Measurements from ENCODE around the gene RAD51B.
A peak's percentile ranks its signal among the peaks of the same experiment; 100 is the strongest.
"Not testable (repeated sequence)": the region's sequence is repeated elsewhere in the genome, so short reads cannot be mapped to it uniquely, and the experiment has no call there.

RAD51B gene

GRCh38 chr14:68173227-68173972 is 353.8 kb downstream of the RAD51B start:
- peaks cover 29 to 58% of the 10 kb centered on the region in 2 donors for H3K4me1 ChIP-seq (ENCODE audit: control insufficient read depth in 1 of 2, insufficient read depth in 2 of 2, low read length in 2 of 2)
- H3K27ac ChIP-seq (ENCODE audit: low read depth, low read length) = peak overlapping the region; percentile 30
- H3K27me3 ChIP-seq (ENCODE audit: control insufficient read depth in 1 of 2, insufficient read depth in 2 of 2, low read length in 2 of 2) = no peaks in the 10 kb centered on the region
- H3K9ac ChIP-seq (ENCODE audit: low read depth in 1 of 2, low read length in 2 of 2) = no peak overlapping the region
- H3K4me3 ChIP-seq (ENCODE audit: low read depth in 1 of 2, low read length in 2 of 2) = peak overlapping the region in 1 of 2 donors; percentile 32
- no peaks in the 10 kb centered on the region for H3K36me3 ChIP-seq (ENCODE audit: control insufficient read depth in 1 of 2, insufficient read depth in 2 of 2, low read length in 2 of 2)
- H3K9me3 ChIP-seq (ENCODE audit: control insufficient read depth in 1 of 2, low read length in 2 of 2) = no peaks in the 10 kb centered on the region

- peak overlapping the region; percentile 39 for H3K27ac ChIP-seq (ENCODE audit: low read depth, low read length)
- no peaks in the 10 kb centered on the region for H3K36me3 ChIP-seq (ENCODE audit: control insufficient read depth in 1 of 2, insufficient read depth in 2 of 2, low read length in 2 of 2)
- H3K9ac ChIP-seq (ENCODE audit: low read depth in 1 of 2, low read length in 2 of 2) = no peak overlapping the region
- no peaks in the 10 kb centered on the region for H3K9me3 ChIP-seq (ENCODE audit: control insufficient read depth in 1 of 2, low read length in 2 of 2)
- H3K4me3 ChIP-seq (ENCODE audit: low read depth in 1 of 2, low read length in 2 of 2) = no peak overlapping the region
- peaks cover 26 to 62% of the 10 kb centered on the region in 2 donors for H3K4me1 ChIP-seq (ENCODE audit: control insufficient read depth in 1 of 2, insufficient read depth in 2 of 2, low read length in 2 of 2)
- H3K27me3 ChIP-seq (ENCODE audit: control insufficient read depth in 1 of 2, insufficient read depth in 2 of 2, low read length in 2 of 2) = no peaks in the 10 kb centered on the region
Observed at GRCh38 chr14:68174446-68174845, 354.9 kb downstream of the RAD51B start.

GRCh38 chr14:68176687-68177086 is 357.1 kb downstream of the RAD51B start:
- no peak overlapping the region for H3K9ac ChIP-seq (ENCODE audit: low read depth in 1 of 2, low read length in 2 of 2)

GRCh38 chr14:68177728-68178127 is 358.1 kb downstream of the RAD51B start:
- H3K27me3 ChIP-seq (ENCODE audit: control insufficient read depth in 1 of 2, insufficient read depth in 2 of 2, low read length in 2 of 2) = no peaks in the 10 kb centered on the region
- no peaks in the 10 kb centered on the region for H3K9me3 ChIP-seq (ENCODE audit: control insufficient read depth in 1 of 2, low read length in 2 of 2)
- no peaks in the 10 kb centered on the region for H3K36me3 ChIP-seq (ENCODE audit: control insufficient read depth in 1 of 2, insufficient read depth in 2 of 2, low read length in 2 of 2)
- no peak overlapping the region for H3K4me3 ChIP-seq (ENCODE audit: low read depth in 1 of 2, low read length in 2 of 2)
- no peak overlapping the region for H3K27ac ChIP-seq (ENCODE audit: low read depth, low read length)
- H3K9ac ChIP-seq (ENCODE audit: low read depth in 1 of 2, low read length in 2 of 2) = no peak overlapping the region
- H3K4me1 ChIP-seq (ENCODE audit: control insufficient read depth in 1 of 2, insufficient read depth in 2 of 2, low read length in 2 of 2) = peaks cover 34 to 65% of the 10 kb centered on the region in 2 donors

More at GRCh38 chr14:68176687-68177086, 357.1 kb downstream of the RAD51B start:
- H3K9me3 ChIP-seq (ENCODE audit: control insufficient read depth in 1 of 2, low read length in 2 of 2) = no peaks in the 10 kb centered on the region
- peaks cover 29 to 65% of the 10 kb centered on the region in 2 donors for H3K4me1 ChIP-seq (ENCODE audit: control insufficient read depth in 1 of 2, insufficient read depth in 2 of 2, low read length in 2 of 2)
- no peaks in the 10 kb centered on the region for H3K27me3 ChIP-seq (ENCODE audit: control insufficient read depth in 1 of 2, insufficient read depth in 2 of 2, low read length in 2 of 2)
- no peak overlapping the region for H3K4me3 ChIP-seq (ENCODE audit: low read depth in 1 of 2, low read length in 2 of 2)
- no peaks in the 10 kb centered on the region for H3K36me3 ChIP-seq (ENCODE audit: control insufficient read depth in 1 of 2, insufficient read depth in 2 of 2, low read length in 2 of 2)
- no peak overlapping the region for H3K27ac ChIP-seq (ENCODE audit: low read depth, low read length)

- no peaks in the 10 kb centered on the region for H3K27me3 ChIP-seq (ENCODE audit: control insufficient read depth in 1 of 2, insufficient read depth in 2 of 2, low read length in 2 of 2)
- no peaks in the 10 kb centered on the region for H3K9me3 ChIP-seq (ENCODE audit: control insufficient read depth in 1 of 2, low read length in 2 of 2)
- no peaks in the 10 kb centered on the region for H3K36me3 ChIP-seq (ENCODE audit: control insufficient read depth in 1 of 2, insufficient read depth in 2 of 2, low read length in 2 of 2)
- peaks cover 31 to 60% of the 10 kb centered on the region in 2 donors for H3K4me1 ChIP-seq (ENCODE audit: control insufficient read depth in 1 of 2, insufficient read depth in 2 of 2, low read length in 2 of 2)
- H3K4me3 ChIP-seq (ENCODE audit: low read depth in 1 of 2, low read length in 2 of 2) = no peak overlapping the region
- H3K9ac ChIP-seq (ENCODE audit: low read depth in 1 of 2, low read length in 2 of 2) = no peak overlapping the region
- no peak overlapping the region for H3K27ac ChIP-seq (ENCODE audit: low read depth, low read length)
Observed at GRCh38 chr14:68178282-68178681, 358.7 kb downstream of the RAD51B start.

GRCh38 chr14:68181519-68182326 is 362.1 kb downstream of the RAD51B start:
- H3K27ac ChIP-seq (ENCODE audit: low read depth, low read length) = no peak overlapping the region
- H3K9me3 ChIP-seq (ENCODE audit: control insufficient read depth in 1 of 2, low read length in 2 of 2) = no peaks in the 10 kb centered on the region
- no peak overlapping the region for H3K9ac ChIP-seq (ENCODE audit: low read depth in 1 of 2, low read length in 2 of 2)

GRCh38 chr14:68182492-68182891 is 362.9 kb downstream of the RAD51B start:
- Histone ChIP-seq H3K4me1 (ENCODE audit: control insufficient read depth in 1 of 2, insufficient read depth in 2 of 2, low read length in 2 of 2) (peaks cover 24 to 43% of the 10 kb centered on the region in 2 donors), H3K27ac (ENCODE audit: low read depth, low read length) (no peak overlapping the region), H3K9ac (ENCODE audit: low read depth in 1 of 2, low read length in 2 of 2) (no peak overlapping the region), H3K27me3 (ENCODE audit: control insufficient read depth in 1 of 2, insufficient read depth in 2 of 2, low read length in 2 of 2) (no peaks in the 10 kb centered on the region), H3K36me3 (ENCODE audit: control insufficient read depth in 1 of 2, insufficient read depth in 2 of 2, low read length in 2 of 2) (no peaks in the 10 kb centered on the region), H3K4me3 (ENCODE audit: low read depth in 1 of 2, low read length in 2 of 2) (no peak overlapping the region), H3K9me3 (ENCODE audit: control insufficient read depth in 1 of 2, low read length in 2 of 2) (no peaks in the 10 kb centered on the region)

More at GRCh38 chr14:68181519-68182326, 362.1 kb downstream of the RAD51B start:
- Histone ChIP-seq H3K36me3 (ENCODE audit: control insufficient read depth in 1 of 2, insufficient read depth in 2 of 2, low read length in 2 of 2) (no peaks in the 10 kb centered on the region), H3K4me3 (ENCODE audit: low read depth in 1 of 2, low read length in 2 of 2) (no peak overlapping the region), H3K4me1 (ENCODE audit: control insufficient read depth in 1 of 2, insufficient read depth in 2 of 2, low read length in 2 of 2) (peaks cover 24 to 43% of the 10 kb centered on the region in 2 donors), H3K27me3 (ENCODE audit: control insufficient read depth in 1 of 2, insufficient read depth in 2 of 2, low read length in 2 of 2) (no peaks in the 10 kb centered on the region)

GRCh38 chr14:68186500-68187276 is 367.1 kb downstream of the RAD51B start:
- not testable (repeated sequence) for H3K27ac ChIP-seq (ENCODE audit: low read depth, low read length); H3K36me3 ChIP-seq (ENCODE audit: control insufficient read depth in 1 of 2, insufficient read depth in 2 of 2, low read length in 2 of 2); H3K9me3 ChIP-seq (ENCODE audit: control insufficient read depth in 1 of 2, low read length in 2 of 2); H3K4me3 ChIP-seq (ENCODE audit: low read depth in 1 of 2, low read length in 2 of 2); H3K9ac ChIP-seq (ENCODE audit: low read depth in 1 of 2, low read length in 2 of 2); H3K27me3 ChIP-seq (ENCODE audit: control insufficient read depth in 1 of 2, insufficient read depth in 2 of 2, low read length in 2 of 2)
- peaks cover 10 to 23% of the 10 kb centered on the region in 2 donors for H3K4me1 ChIP-seq (ENCODE audit: control insufficient read depth in 1 of 2, insufficient read depth in 2 of 2, low read length in 2 of 2)

- Histone ChIP-seq H3K27me3 (ENCODE audit: control insufficient read depth in 1 of 2, insufficient read depth in 2 of 2, low read length in 2 of 2) (no peaks in the 10 kb centered on the region), H3K27ac (ENCODE audit: low read depth, low read length) (no peak overlapping the region), H3K9ac (ENCODE audit: low read depth in 1 of 2, low read length in 2 of 2) (no peak overlapping the region), H3K9me3 (ENCODE audit: control insufficient read depth in 1 of 2, low read length in 2 of 2) (no peaks in the 10 kb centered on the region), H3K4me3 (ENCODE audit: low read depth in 1 of 2, low read length in 2 of 2) (no peak overlapping the region), H3K4me1 (ENCODE audit: control insufficient read depth in 1 of 2, insufficient read depth in 2 of 2, low read length in 2 of 2) (peaks cover 5 to 20% of the 10 kb centered on the region in 2 donors), H3K36me3 (ENCODE audit: control insufficient read depth in 1 of 2, insufficient read depth in 2 of 2, low read length in 2 of 2) (no peaks in the 10 kb centered on the region)
Observed at GRCh38 chr14:68188174-68188573, 368.6 kb downstream of the RAD51B start.
